Measurements from ENCODE around the gene NPHS1.
"Not testable (repeated sequence)": the region's sequence is repeated elsewhere in the genome, so short reads cannot be mapped to it uniquely, and the experiment has no call there.

Gene NPHS1, protein sequence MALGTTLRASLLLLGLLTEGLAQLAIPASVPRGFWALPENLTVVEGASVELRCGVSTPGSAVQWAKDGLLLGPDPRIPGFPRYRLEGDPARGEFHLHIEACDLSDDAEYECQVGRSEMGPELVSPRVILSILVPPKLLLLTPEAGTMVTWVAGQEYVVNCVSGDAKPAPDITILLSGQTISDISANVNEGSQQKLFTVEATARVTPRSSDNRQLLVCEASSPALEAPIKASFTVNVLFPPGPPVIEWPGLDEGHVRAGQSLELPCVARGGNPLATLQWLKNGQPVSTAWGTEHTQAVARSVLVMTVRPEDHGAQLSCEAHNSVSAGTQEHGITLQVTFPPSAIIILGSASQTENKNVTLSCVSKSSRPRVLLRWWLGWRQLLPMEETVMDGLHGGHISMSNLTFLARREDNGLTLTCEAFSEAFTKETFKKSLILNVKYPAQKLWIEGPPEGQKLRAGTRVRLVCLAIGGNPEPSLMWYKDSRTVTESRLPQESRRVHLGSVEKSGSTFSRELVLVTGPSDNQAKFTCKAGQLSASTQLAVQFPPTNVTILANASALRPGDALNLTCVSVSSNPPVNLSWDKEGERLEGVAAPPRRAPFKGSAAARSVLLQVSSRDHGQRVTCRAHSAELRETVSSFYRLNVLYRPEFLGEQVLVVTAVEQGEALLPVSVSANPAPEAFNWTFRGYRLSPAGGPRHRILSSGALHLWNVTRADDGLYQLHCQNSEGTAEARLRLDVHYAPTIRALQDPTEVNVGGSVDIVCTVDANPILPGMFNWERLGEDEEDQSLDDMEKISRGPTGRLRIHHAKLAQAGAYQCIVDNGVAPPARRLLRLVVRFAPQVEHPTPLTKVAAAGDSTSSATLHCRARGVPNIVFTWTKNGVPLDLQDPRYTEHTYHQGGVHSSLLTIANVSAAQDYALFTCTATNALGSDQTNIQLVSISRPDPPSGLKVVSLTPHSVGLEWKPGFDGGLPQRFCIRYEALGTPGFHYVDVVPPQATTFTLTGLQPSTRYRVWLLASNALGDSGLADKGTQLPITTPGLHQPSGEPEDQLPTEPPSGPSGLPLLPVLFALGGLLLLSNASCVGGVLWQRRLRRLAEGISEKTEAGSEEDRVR (N-terminal part only)

DNA sequence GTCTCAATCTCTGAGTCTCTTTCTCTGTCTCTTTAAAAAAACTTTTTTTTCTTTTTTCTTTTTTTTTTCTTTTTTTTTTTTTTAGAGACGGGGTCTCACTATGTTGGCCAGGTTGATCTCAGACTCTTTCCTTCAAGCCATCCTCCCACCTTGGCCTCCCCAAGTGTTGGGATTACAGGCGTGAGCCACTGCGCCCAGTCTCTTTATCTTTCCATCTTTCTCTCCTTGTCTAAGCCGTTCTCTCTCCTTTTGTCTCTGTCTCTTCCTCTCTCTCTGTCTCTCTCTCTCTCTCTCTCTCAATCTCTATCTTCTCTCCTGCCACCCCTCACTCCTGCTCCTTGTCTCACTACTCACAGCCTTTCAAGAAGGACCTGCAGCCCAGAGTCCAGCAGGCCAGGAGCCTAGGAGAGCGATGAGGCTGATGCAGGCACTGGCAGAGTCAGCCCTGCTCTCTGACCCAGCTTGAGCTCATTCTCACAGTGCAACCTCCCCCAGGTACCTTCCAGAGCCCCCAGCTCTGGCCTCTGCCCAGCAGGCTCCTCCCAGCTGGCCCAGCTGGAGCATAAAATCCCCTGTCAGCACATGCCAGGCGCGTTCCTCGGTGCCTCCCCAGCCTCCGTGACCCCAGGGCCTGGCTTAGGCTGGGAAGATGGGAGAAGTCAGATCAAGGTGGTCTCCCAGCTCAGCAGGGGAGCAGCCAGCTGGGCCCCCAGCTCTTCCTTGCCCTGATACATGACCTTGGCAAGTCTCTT, at the start of gene NPHS1:
Gene NPHS1, minus strand, starts transcription at position 476 of the 752 bp plus-strand sequence. CDS start 667 bp downstream, outside the sequence.
- no peak for DNase-seq

DNA sequence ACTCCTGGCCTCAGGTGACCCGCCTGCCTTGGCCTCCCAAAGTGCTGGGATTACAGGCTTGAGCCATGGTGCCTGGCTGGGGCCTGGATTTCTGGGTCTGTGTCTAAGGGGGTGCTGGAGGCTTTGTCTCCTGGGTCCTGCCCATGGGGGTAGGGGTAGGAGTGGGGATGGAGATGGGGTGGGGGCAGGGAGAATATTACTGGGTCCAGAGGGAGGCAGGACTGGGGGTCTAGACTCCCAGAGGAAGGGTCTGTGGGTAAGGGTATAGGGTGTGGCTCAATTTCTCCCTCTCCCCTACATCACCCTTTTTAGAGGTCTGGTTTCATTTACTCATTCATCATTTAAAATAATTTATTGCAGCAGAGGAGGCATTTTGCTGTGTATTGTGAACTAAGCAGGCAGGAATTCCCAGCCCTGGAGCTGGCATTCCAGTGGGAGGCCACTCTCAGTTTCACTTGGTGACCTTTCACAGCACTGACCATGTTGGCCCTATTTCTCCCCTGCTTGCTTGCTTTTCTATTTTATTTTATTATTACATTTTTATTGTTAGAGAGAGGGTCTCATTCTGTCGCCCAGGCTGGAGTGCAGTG, 48.8 kb upstream of the NPHS1 start:
- no peak for DNase-seq

DNA sequence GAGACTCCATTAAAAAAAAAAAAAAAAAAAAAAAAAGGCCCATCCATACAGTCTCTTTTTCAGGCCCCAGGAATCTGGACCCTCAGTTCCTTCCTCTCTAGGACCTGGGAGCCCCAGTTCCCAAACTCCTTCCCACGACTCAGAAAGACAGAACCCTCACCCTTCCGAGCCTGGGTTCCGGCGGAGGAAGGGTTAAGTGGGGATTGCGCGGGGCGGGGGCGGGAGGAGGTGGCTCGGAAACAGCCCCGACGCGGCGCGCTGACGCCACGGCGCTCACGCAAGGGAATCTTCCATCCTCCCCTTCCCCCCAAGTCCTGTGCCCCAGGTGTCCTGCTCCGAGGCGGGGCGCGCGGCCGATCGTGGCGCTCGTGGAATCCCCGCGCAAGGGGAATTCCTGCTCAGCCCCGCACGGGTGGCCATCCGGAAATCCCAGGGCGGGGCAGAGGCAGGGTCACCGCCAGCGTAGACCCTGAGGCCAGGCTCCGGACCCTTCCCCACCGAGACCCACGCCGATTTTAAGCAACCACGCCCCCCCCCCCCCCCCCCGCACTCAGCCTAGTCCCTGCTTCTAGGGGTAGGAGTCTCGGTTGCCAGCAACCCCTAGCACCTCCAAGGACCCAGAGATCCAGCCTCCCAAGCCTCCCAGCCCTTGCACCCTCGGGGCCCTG, 47.4 kb upstream of the NPHS1 start:
- peak; percentile 86 for DNase-seq

DNA sequence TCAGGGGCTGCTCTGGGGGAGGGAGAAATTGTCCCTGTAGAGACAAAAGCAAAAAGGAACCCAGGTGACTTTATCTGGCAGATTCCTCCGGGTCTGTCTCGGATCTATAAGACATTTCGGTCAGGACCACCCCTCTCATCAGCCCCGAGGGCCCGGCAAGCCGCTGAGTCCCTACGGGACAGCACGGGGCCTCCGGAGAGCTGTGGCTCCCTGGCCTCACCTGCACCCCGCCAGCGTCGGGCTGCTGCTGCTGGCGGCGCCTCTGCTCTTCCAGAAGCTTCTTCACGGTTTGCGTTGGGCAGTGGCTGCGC, 46.1 kb upstream of the NPHS1 start:
- DNase-seq: no peak

DNA sequence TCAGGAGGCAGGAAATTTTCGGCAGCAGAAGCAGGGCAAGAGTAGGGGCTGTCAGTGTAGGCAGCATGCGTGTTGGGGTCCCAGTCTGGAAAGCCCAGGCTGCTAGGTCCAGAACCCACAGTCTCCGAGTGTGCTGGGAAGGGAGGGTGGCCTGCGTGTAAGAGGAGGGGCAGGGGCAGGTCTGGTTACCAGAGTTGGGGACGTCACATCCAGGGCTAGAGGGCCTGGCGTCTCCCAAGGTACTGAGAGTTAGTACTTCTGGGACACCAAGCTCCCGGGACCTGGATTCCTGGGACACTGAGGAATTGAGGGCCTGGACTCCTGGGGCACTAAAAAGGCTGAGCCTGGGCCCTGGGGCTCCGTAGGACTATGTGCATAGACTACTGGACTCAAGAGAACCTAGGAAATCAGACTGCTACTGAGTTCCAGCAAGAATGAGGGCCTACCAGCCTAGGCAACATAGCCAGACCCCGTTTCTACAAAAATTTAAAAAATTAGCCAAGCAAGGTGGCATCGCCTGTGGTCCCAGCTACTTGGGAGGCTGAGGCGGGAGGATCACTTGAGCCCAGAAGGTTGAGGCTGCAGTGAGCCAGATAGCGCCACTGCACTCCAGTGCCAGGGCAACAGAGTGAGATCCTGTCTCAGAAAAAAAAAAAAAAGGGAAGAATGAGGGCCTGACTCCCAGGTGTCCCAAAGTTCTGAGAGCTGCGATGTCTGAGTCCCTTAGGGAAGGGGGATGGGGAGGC, 45.6 kb upstream of the NPHS1 start:
- no peak for DNase-seq

DNA sequence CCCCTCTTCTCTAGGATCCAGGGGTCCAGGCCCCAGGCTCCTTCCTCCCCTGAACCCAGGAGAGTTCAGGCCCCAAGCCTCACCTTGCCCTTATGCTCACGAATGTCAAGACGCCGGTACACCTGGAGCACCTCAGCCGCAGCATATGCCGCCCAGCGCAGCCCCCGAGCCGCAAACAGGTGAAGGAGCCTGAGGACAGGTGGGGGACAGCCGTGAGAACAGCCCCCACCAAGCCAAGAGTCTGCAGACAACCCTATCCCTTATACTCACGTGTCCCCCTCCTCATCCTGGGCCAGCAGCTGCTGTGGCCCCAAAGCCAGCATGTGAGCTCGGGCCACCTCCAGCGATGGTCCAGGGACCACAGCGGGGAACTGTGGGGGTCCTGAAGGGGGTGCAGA, 44.3 kb upstream of the NPHS1 start:
- no peak for DNase-seq

DNA sequence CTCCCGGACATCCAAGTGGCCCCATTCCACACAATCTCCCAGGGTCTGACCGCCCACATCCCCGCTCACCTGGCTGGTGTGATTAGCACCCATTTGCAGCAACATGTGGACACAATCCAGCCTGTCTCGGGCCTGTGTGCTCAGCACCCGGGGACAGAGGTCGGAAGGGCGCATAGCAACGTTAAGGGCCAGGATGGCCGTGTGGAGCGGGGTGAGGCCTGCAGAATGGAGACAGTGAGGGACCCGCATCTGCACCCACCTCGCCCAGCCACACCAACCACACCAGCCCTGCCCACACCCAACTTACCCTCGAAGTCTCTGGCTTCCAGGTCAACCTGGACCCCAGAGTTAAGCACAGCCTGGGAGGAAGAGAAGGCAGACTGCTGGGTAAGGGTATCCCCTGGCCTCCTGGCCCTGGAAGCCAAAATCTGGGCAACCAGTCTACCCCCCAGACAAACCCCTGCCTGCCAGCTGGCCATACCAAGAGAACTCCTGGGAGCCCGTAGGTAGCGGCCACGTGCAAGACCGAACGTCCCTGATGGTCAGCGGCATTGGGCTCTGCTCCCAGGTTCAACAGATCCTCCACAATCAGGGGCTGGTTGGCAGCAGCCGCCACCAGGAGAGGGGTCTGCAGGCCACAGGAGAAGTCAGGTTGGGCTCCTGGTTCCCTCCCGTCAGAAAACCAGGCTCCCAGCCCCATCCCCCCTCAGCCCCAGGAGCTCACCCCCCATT, 43.8 kb upstream of the NPHS1 start:
- DNase-seq: no peak

DNA sequence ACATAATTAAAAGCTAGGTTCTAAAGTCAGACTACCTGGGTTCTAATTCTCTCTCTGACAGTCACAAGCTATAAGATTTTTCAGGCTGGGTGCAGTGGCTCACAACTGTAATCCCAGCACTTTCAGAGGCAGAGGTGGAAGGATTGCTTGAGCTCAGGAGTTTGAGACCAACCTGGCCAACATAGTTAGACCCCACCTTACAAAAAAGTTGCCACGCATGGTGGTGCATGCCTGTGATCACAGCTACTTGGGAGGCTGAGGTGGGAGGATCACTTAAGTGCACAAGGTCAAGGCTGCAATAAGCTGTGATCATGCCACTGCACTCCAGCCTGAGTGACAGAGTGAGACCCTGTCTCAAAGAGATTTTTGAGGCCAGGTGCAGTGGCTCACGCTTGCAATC, 42.0 kb upstream of the NPHS1 start:
- no peak for DNase-seq

DNA sequence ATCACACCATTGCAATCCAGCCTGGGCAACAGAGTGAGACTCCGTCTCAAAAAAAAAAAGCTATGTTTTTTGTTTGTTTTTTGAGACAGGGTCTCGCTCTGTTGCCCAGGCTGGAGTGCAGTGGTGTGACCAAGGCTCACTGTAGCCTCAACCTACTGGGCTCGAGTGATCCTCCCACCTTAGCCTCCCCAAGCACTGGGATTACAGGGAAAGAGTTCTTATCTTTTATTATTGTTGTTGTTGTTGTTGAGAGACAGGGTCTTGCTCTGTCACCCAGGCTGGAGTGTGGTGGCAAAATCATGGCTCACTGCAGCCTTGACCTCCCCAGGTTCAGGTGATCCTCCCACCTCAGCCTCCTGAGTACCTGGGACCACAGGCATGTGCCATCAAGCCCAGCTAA, 39.5 kb upstream of the NPHS1 start:
- not testable (repeated sequence) for DNase-seq

DNA sequence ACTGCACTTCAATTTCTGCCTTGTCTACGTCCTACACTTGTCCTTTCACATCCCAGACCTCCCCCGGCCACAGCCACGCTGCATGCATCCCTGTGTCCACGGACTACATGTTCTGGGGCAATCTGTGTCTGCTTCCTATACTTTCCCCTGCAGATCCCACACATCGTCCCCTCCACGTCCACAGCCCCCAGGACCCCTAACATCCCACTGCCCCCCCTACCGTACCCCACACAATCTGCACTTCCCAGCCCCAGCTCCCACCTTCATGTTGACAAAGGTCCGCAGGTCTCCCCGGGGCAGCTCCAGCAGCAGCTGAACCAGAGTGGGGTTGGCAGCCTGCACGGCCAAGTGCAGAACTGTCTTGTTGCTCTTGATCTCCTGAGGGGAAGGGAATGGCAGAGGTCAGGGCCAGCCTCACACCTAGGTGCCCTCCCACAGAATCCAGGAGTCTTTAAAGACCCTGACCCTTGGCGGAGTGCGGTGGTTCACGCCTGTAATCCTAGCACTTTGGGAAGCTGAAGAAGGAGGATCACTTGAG, 37.9 kb upstream of the NPHS1 start:
- peak; percentile 47 for DNase-seq

DNA sequence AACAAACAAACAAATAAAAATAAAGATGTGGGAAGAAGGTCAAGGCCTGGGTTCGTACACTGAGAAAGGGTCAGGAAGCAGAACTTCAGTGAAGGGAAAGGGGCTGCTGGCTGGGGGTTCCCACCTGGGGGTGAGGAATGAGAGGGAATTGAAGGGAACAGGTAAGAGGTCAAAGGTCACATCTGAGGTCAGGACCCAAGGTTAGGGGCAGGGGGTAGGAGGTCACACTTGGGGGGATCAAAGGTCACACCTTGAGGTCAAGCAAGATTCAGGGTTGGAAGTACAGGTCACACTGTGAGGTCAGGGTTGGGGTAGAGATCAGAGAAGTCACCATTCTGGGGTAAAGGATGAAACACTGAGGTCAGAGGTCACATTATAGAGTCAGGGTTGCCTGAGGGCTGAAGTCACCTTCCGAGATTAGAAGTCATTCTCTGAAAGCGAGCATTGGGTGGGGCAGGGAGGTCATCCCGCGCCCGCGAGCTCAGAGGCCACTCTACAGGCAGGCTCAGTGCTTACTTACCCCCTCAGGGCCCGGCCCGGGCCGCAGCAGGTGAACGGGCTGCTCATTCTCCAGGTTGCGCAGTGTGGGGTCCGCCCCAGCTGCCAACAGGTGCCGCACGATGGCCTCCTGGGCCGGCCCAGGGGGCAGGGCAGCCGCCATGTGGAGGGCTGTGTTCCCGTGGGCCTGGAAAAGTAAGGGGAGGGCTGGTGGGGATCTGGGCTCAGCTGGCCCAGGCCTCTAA, 37.2 kb upstream of the NPHS1 start:
- DNase-seq: peak; percentile 58

DNA sequence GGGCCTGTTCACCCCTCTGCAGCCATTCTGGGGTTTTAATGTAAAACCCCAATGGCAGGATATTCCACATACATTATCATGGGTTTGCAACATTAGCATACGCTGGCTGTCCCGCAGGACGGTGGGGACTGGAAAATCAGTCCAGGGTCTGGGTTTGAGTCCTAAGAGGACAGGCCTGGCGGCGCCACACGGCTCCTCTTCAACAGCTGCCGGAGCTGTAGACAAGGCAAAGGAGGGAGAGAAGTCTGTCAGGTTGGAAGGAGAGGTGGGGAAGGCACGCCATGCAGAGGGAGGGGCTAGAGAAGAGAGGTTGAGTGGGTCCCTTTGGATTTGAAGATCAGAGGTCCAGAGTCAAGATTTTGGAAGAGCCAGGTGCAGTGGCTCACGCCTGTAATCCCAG, 36.1 kb upstream of the NPHS1 start:
- no peak for DNase-seq

DNA sequence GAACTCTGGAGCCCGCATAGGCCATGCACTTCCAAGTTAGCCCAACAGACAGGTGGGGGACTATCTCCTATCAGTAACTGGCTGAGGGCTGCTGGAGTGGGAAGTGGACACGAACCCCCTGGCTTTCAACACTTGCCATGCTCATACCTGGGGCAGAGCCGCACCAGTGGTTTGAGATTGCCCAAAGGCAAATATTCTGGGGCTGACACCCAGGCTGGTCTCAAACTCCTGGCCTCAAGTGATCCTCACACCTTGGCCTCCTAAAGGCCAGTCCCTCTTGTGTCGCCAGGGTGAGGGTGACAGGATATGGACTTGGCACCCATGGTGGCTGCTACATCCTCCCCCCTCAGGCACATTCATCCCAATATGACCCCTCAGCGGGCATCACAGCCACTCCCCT, 34.9 kb upstream of the NPHS1 start:
- no peak for DNase-seq

DNA sequence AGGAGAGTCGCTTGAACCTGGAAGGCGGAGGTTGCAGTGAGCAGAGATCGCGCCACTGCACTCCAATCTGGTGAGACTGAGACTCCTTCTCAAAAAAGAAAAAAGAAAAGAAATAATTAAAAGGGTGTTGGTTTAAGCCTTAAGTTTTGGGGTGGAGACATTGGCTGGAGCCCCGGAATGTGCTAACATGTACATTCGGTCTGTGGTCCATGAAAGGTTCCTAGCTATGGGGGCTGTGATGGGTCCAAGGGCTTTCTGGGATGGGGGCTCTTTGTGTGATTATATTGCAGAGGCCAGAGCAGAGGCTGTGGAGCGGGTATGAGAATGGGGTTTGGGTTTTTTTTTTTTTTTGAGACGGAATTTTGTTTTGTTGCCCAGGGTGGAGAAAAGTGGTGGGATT, 33.6 kb upstream of the NPHS1 start:
- DNase-seq: no peak

DNA sequence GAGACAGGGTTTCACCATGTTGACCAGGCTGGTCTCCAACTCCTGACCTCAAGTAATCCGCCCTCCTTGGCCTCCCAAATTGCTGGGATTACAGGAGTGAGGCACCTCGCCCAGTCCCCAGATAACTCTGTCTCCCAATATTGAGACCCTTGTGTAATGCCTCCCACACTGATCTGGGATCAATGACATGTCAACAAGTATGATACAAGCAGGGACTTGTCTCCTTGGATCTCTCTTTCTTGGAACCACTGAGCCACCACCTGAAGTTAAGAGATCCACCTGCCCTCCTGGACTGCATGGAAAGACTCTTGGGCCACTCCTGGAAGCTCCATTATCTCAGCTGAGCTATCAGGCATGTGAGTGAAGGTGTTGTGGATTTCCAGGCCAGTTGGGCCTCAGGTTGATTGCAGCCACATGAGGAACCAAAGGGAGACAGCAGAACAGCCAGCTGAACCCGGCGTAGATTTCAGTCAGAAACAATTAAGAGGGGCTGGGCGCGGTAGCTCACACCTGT, 33.0 kb upstream of the NPHS1 start:
- peak; percentile 31 for DNase-seq

DNA sequence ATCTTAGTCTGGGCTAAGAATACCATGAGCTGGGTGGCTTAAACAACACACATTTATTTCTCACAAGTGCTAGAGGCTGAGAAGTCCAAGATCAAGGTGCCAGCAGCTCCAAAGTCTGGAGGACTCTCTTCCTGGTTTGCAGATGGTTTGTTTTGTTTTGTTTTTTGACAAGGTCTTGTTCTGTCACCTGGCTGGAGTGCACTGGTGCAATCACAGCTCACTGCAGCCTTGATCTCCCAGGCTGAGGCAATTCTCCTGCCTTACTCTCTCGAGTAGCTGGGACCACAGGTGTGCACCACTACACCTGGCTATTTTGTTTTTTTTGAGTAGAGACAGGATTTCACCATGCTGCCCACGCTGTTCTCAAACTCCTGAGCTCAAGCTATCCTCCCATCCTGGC, 31.6 kb upstream of the NPHS1 start:
- peak; percentile 50 for DNase-seq

DNA sequence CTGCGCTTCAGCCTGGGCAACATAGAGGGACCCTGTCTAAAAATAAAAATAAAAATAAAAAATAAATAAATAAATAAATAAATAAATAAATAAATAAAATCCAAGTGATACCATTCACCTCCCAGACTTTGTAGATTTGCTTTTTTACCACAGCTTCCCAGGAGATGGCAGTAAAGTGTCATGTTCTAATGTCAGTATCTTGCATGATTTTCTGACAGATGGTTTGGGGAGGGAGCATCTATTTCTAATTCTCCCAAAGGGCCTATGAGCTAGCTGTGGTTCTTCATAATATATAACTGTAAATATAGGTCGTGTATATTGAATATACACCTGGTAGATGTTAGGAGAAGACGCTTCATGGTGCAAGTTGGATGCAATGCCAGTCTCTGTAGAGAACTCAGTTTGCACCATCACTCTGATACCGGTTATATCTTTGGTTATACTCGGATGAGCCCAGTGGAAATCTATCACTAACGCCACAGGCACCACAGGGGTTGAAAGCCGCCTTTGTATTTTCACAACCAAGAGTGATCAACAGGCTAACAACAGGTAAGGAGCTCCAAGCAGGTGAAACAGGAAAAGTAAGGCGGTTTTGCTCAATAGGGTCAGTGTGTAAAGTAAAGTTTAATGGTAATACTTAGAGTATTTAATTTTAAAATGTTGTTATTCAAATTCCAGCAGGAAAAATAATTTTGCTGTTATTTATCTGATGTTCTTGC, 30.0 kb upstream of the NPHS1 start:
- DNase-seq: peak; percentile 45

DNA sequence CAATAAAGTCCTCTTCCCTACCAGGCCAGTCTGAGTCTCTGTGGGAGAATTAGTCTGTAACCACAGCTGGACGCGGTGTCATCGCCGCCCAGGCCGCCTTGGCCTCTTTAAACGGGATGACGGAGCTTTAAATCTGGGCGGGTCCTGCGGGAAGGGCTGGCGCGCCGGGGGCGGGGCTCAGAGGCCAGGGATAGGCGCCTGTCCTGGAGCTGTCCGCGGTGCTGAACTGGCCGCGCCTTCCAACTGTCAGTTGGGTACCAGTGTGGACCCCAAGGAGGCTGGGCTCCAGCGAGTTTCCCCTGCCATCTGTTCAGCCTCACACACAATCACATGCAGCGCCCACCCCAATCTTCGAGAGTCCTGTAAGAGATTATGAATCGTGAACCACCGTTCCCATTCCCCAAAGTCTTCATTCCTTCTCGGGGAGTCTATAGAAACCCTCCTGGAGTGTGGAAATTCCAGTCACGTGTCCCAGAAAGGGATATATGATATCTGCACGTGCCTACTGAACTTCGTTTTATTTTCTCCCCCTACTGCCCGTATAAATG, 27.5 kb upstream of the NPHS1 start:
- DNase-seq: peak; percentile 55
